WTC11 (cell line): ENCODE measurements around the gene RHOH. TPM values are rescaled to one million over a fixed set of nuclear protein-coding genes. Genes with fewer than 3 reads are reported as not detected.

Experiments used
- ATAC-seq: fragments of 200-7000 bp; cut with Tn5 transposase; 2 replicates; pipeline ENCODE4 v1.10.0; 2021; ENCODE audit warnings: mild to moderate bottlenecking, moderate library complexity
- CTCF ChIA-PET: fragments of 300-600 bp; sonication (Branson Sonifier 250); formaldehyde crosslinking; loops from one replicate; lab custom pipeline; 2021; ENCODE audit warnings: antibody characterized with exemption; lab: Charles Lee
- POLR2A ChIA-PET: fragments of 350-600 bp; sonication (Branson Sonifier 250); formaldehyde crosslinking; loops from one replicate; lab custom pipeline; 2021; ENCODE audit warnings: antibody characterized with exemption; lab: Charles Lee
- DNase-seq: peaks from one replicate; pipeline ENCODE4 v3.0.0; 2021; ENCODE audit warnings: low spot score
- H3K27ac Mint-ChIP-seq: 2 replicates; pipeline ENCODE4 v1.8.0; 2021; ENCODE audit warnings: mixed read lengths
- H3K27me3 Mint-ChIP-seq: 2 replicates; pipeline ENCODE4 v1.8.0; 2021; ENCODE audit warnings: low read depth, mild to moderate bottlenecking, moderate library complexity, mixed read lengths
- H3K36me3 Mint-ChIP-seq: 2 replicates; pipeline ENCODE4 v1.8.0; 2021; ENCODE audit warnings: mixed read lengths
- H3K4me1 Mint-ChIP-seq: 2 replicates; pipeline ENCODE4 v1.8.0; 2022; ENCODE audit warnings: mixed read lengths
- H3K4me3 Mint-ChIP-seq: 2 replicates; pipeline ENCODE4 v1.8.0; 2021; ENCODE audit warnings: mild to moderate bottlenecking, moderate library complexity, mixed read lengths
- H3K9me3 Mint-ChIP-seq: 2 replicates; pipeline ENCODE4 v1.8.0; 2021; ENCODE audit warnings: mixed read lengths
- CBFB ChIP-seq: sonication (generic); formaldehyde crosslinking; IDR thresholded peaks from 2 replicates; pipeline ENCODE4 v1.8.1; 2022; ENCODE audit warnings: mild to moderate bottlenecking, low read depth, missing genetic modification reagents
- CREB1 ChIP-seq: sonication (generic); formaldehyde crosslinking; IDR thresholded peaks from 2 replicates; pipeline ENCODE4 v1.8.0; 2023; ENCODE audit warnings: mild to moderate bottlenecking, missing genetic modification reagents
- E2F4 ChIP-seq: sonication (generic); formaldehyde crosslinking; IDR thresholded peaks from 2 replicates; pipeline ENCODE4 v1.8.1; 2022; ENCODE audit warnings: low read depth, mild to moderate bottlenecking, moderate library complexity, missing genetic modification reagents, borderline replicate concordance
- ESRRA ChIP-seq: sonication (generic); formaldehyde crosslinking; IDR thresholded peaks from 2 replicates; pipeline ENCODE4 v1.8.1; 2022; ENCODE audit warnings: mild to moderate bottlenecking, missing genetic modification reagents, borderline replicate concordance
- FOXP1 ChIP-seq: sonication (generic); formaldehyde crosslinking; IDR thresholded peaks from 2 replicates; pipeline ENCODE4 v1.8.0; 2022; ENCODE audit warnings: missing genetic modification reagents, mild to moderate bottlenecking, moderate library complexity, borderline replicate concordance
- GABPB1 ChIP-seq: sonication (generic); formaldehyde crosslinking; IDR thresholded peaks from 2 replicates; pipeline ENCODE4 v1.8.1; 2023; ENCODE audit warnings: mild to moderate bottlenecking, missing genetic modification reagents
- GRHL2 ChIP-seq: fragments of 250-450 bp; sonication (Bioruptor Pico); IDR thresholded peaks from 2 replicates; pipeline ENCODE4 v1.8.0; 2022; ENCODE audit warnings: mild to moderate bottlenecking, moderate library complexity; ENCODE audit not compliant: insufficient replicate concordance, severe bottlenecking
- GTF2I ChIP-seq: fragments of 250-450 bp; sonication (Bioruptor Pico); conservative IDR thresholded peaks from 2 replicates; pipeline ENCODE4 v1.4.0; 2021; ENCODE audit warnings: mild to moderate bottlenecking
- IRF1 ChIP-seq: sonication (generic); formaldehyde crosslinking; IDR thresholded peaks from 2 replicates; pipeline ENCODE4 v1.8.0; 2023; ENCODE audit warnings: missing genetic modification reagents
- NR2C2 ChIP-seq: sonication (generic); formaldehyde crosslinking; IDR thresholded peaks from 2 replicates; pipeline ENCODE4 v1.8.0; 2022; ENCODE audit warnings: mild to moderate bottlenecking, missing genetic modification reagents
- NR3C1 ChIP-seq: sonication (generic); formaldehyde crosslinking; conservative IDR thresholded peaks from 2 replicates; pipeline ENCODE4 v1.8.1; 2023; ENCODE audit warnings: low read depth, mild to moderate bottlenecking, missing genetic modification reagents
- OVOL2 ChIP-seq: fragments of 250-450 bp; sonication (Bioruptor Pico); IDR thresholded peaks from 2 replicates; pipeline ENCODE4 v1.9.0; 2021; ENCODE audit warnings: mild to moderate bottlenecking, borderline replicate concordance
- PREB ChIP-seq: sonication (generic); formaldehyde crosslinking; IDR thresholded peaks from 2 replicates; pipeline ENCODE4 v1.8.1; 2022; ENCODE audit warnings: mild to moderate bottlenecking, missing genetic modification reagents, moderate library complexity, borderline replicate concordance
- RELA ChIP-seq: sonication (generic); formaldehyde crosslinking; IDR thresholded peaks from 2 replicates; pipeline ENCODE4 v1.8.1; 2022; ENCODE audit warnings: missing genetic modification reagents, mild to moderate bottlenecking, borderline replicate concordance
- RORB ChIP-seq: fragments of 250-450 bp; sonication (Bioruptor Pico); IDR thresholded peaks from 2 replicates; pipeline ENCODE4 v1.9.0; 2021; ENCODE audit warnings: mild to moderate bottlenecking
- SOX15 ChIP-seq: fragments of 250-450 bp; sonication (Bioruptor Pico); IDR thresholded peaks from 2 replicates; pipeline ENCODE4 v1.9.0; 2021; ENCODE audit warnings: mild to moderate bottlenecking
- ZNF138 ChIP-seq: sonication (generic); formaldehyde crosslinking; conservative IDR thresholded peaks from 2 replicates; pipeline ENCODE4 v1.8.1; 2022; ENCODE audit warnings: mild to moderate bottlenecking, moderate library complexity, missing genetic modification reagents
- ZNF232 ChIP-seq: sonication (generic); formaldehyde crosslinking; IDR thresholded peaks from 2 replicates; pipeline ENCODE4 v1.8.0; 2022; ENCODE audit warnings: mild to moderate bottlenecking, missing genetic modification reagents
- ZNF281 ChIP-seq: sonication (generic); formaldehyde crosslinking; IDR thresholded peaks from 2 replicates; pipeline ENCODE4 v1.8.0; 2023; ENCODE audit warnings: mild to moderate bottlenecking, missing genetic modification reagents
- total RNA-seq: library from RNA; stranded (reverse); gene quantifications from 3 replicates; pipeline ENCODE4 v1.2.3, GENCODE V29; 2021
- TF ChIP-seq, protein P1 (sequence below): fragments of 250-450 bp; sonication (Bioruptor Pico); IDR thresholded peaks from 2 replicates; pipeline ENCODE4 v1.8.0; 2021; ENCODE audit warnings: mild to moderate bottlenecking
- TF ChIP-seq, protein P2 (sequence below): fragments of 250-450 bp; sonication (Bioruptor Pico); IDR thresholded peaks from 2 replicates; pipeline ENCODE4 v1.9.0; 2021; ENCODE audit warnings: mild to moderate bottlenecking
- TF ChIP-seq, protein P3 (sequence below): sonication (generic); formaldehyde crosslinking; IDR thresholded peaks from 2 replicates; pipeline ENCODE4 v1.8.0; 2022; ENCODE audit warnings: mild to moderate bottlenecking, missing genetic modification reagents

Gene RHOH
- total RNA-seq, 1 experiment from 2014 or later = 8.7 TPM

GRCh38 chr4:40195182-40196177 lies 1.4 kb upstream of the RHOH start (continued):
- no peak for TF ChIP-seq E2F4
- no peak for TF ChIP-seq PREB
- TF ChIP-seq ESRRA (CRISPR knock-in tag) = no peak
- no peak for TF ChIP-seq GRHL2 (CRISPR knock-in tag)

DNA sequence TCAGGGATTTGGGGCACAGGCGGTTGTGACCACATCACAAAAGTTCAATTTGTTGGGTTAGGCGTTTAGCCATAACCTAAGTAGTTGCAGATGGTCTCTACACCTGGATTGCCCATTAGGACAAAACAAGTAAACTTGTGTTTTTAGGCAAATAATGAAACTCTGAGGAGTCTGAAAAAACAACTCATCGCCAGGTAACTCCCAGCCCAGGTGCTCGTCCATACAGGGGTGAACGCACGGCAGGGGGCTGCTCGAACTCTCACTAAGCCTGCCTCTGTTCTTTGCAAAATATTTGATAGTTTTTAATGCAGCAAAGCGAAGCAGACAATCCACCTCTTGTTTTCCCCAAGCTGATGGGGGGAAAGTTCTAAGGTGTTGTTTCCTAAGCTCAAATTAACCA lies 559 bp upstream of the RHOH start:
- TF ChIP-seq SOX15 (CRISPR knock-in tag) (no peak), CREB1 (CRISPR knock-in tag) (no peak), NR2C2 (no peak), RELA (CRISPR knock-in tag) (no peak), IRF1 (CRISPR knock-in tag) (no peak), RORB (CRISPR knock-in tag) (no peak), OVOL2 (CRISPR knock-in tag) (no peak), ZNF281 (CRISPR knock-in tag) (no peak), CBFB (no peak), NR3C1 (CRISPR knock-in tag) (no peak), GABPB1 (no peak), FOXP1 (CRISPR knock-in tag) (no peak), GTF2I (CRISPR knock-in tag) (no peak), ZNF232 (CRISPR knock-in tag) (no peak), ZNF138 (CRISPR knock-in tag) (no peak)
- TF ChIP-seq, protein P1, sequence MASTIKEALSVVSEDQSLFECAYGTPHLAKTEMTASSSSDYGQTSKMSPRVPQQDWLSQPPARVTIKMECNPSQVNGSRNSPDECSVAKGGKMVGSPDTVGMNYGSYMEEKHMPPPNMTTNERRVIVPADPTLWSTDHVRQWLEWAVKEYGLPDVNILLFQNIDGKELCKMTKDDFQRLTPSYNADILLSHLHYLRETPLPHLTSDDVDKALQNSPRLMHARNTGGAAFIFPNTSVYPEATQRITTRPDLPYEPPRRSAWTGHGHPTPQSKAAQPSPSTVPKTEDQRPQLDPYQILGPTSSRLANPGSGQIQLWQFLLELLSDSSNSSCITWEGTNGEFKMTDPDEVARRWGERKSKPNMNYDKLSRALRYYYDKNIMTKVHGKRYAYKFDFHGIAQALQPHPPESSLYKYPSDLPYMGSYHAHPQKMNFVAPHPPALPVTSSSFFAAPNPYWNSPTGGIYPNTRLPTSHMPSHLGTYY (CRISPR knock-in tag) = no peak
- TF ChIP-seq, protein P2, sequence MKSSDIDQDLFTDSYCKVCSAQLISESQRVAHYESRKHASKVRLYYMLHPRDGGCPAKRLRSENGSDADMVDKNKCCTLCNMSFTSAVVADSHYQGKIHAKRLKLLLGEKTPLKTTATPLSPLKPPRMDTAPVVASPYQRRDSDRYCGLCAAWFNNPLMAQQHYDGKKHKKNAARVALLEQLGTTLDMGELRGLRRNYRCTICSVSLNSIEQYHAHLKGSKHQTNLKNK (CRISPR knock-in tag) = no peak
- TF ChIP-seq, protein P3, sequence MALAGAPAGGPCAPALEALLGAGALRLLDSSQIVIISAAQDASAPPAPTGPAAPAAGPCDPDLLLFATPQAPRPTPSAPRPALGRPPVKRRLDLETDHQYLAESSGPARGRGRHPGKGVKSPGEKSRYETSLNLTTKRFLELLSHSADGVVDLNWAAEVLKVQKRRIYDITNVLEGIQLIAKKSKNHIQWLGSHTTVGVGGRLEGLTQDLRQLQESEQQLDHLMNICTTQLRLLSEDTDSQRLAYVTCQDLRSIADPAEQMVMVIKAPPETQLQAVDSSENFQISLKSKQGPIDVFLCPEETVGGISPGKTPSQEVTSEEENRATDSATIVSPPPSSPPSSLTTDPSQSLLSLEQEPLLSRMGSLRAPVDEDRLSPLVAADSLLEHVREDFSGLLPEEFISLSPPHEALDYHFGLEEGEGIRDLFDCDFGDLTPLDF = no peak
- CTCF ChIA-PET = no interaction called here
- Mint-ChIP-seq H3K4me1 (peaks cover 88% of the 10 kb centered on the region), H3K27me3 (no peaks in the 10 kb centered on the region), H3K27ac (peak overlapping the region; percentile 99), H3K4me3 (peak overlapping the region; percentile 60), H3K9me3 (no peaks in the 10 kb centered on the region; the same call in 1 of the 2 replicates), H3K36me3 (no peaks in the 10 kb centered on the region)
- ATAC-seq = peak; percentile 24
- peak; percentile 32 for DNase-seq
- POLR2A ChIA-PET = no interaction called here
